Endothelial cell of umbilical vein (primary cell): ENCODE measurements around the gene MGARP. TPM values are rescaled to one million over a fixed set of nuclear protein-coding genes. Genes with fewer than 3 reads are reported as not detected.

Source experiments
- BruUV-seq: library from RNA; stranded (reverse); fragments of 400-500 nt; replicated peaks from 2 replicates; lab custom pipeline; 2021; lab: Mats Ljungman, UMichigan
- CTCF ChIA-PET: fragments of 300-600, 350-600 bp; sonication (Branson Sonifier 250); formaldehyde crosslinking; loops from one replicate; lab custom pipeline; 2021; ENCODE audit warnings: antibody characterized with exemption, inconsistent platforms; lab: Charles Lee
- POLR2A ChIA-PET: fragments of 300-600, 350-600 bp; sonication (Branson Sonifier 250); formaldehyde crosslinking; loops from one replicate; lab custom pipeline; 2021; ENCODE audit warnings: antibody characterized with exemption, inconsistent platforms; lab: Charles Lee
- DNase-seq: peaks from one replicate; pipeline ENCODE4 v3.0.0-alpha.2; 2011; ENCODE audit warnings: low read depth, low spot score
- FAIRE-seq: peaks from 2 replicates; lab custom pipeline; 2011; peaks lifted over from hg19 to GRCh38; lab: Jason Lieb, UNC
- H2AFZ ChIP-seq: 2 replicates; pipeline ENCODE4 v1.6.0; 2012; ENCODE audit warnings: low read depth, low read length, control low read depth, inconsistent platforms
- H3K27ac ChIP-seq: 2 replicates; pipeline ENCODE4 v1.5.1; 2011; ENCODE audit warnings: low read depth, mild to moderate bottlenecking, control low read depth, low read length, moderate library complexity; ENCODE audit not compliant: insufficient read depth
- H3K27me3 ChIP-seq, 2 experiments: 2 replicates each; pipeline versions ENCODE4 v1.6.0 to v1.6.1; 2011; ENCODE audit warnings: low read length in 2 of 2, mixed read lengths in 1 of 2; ENCODE audit not compliant: control insufficient read depth in 2 of 2, insufficient read depth in 2 of 2
- H3K36me3 ChIP-seq, 2 experiments: 2 replicates in 1 of 2; 3 replicates in 1 of 2; pipeline ENCODE4 v1.5.1; 2011; ENCODE audit warnings: low read length in 2 of 2, mild to moderate bottlenecking in 1 of 2, moderate library complexity in 1 of 2; ENCODE audit not compliant: control insufficient read depth in 2 of 2, insufficient read depth in 2 of 2; ENCODE audit errors: extremely low read depth in 1 of 2
- H3K4me1 ChIP-seq: 3 replicates; pipeline ENCODE4 v1.5.1; 2011; ENCODE audit warnings: mild to moderate bottlenecking, low read length; ENCODE audit not compliant: control insufficient read depth, insufficient read depth; ENCODE audit errors: extremely low read depth
- H3K4me2 ChIP-seq: 2 replicates; pipeline ENCODE4 v1.6.1; 2011; ENCODE audit warnings: low read length, control low read depth, mixed read lengths; ENCODE audit not compliant: insufficient read depth
- H3K4me3 ChIP-seq, 3 experiments: fragments of 200-600 bp in 1 of 3; sonication (generic), shearing (Covaris generic) in 1 of 3; replicated peaks in 1 of 3; 2 replicates each; pipeline ENCODE4 v1.5.1; 2011 to 2016; ENCODE audit warnings: control low read depth in 3 of 3, low read length in 3 of 3, mild to moderate bottlenecking in 2 of 3, inconsistent platforms in 1 of 3, low read depth in 1 of 3, moderate library complexity in 1 of 3; ENCODE audit not compliant: insufficient read depth in 1 of 3
- H3K79me2 ChIP-seq: 2 replicates; pipeline ENCODE4 v1.6.0; 2012; ENCODE audit warnings: low read length, inconsistent platforms; ENCODE audit not compliant: control insufficient read depth, insufficient read depth
- H3K9ac ChIP-seq: replicated peaks from 2 replicates; pipeline ENCODE3; 2011; ENCODE audit warnings: low read length, control low read depth; ENCODE audit not compliant: insufficient read depth; ENCODE audit errors: extremely low read depth
- H3K9me1 ChIP-seq: replicated peaks from 3 replicates; pipeline ENCODE4 v1.6.0; 2011; ENCODE audit warnings: mild to moderate bottlenecking, low read length; ENCODE audit not compliant: control insufficient read depth, insufficient read depth; ENCODE audit errors: extremely low read depth
- H3K9me3 ChIP-seq: replicated peaks from 2 replicates; pipeline ENCODE4 v1.5.1; 2012; ENCODE audit warnings: low read length, inconsistent platforms; ENCODE audit not compliant: control insufficient read depth, insufficient read depth
- H4K20me1 ChIP-seq: replicated peaks from 2 replicates; pipeline ENCODE3; 2011; ENCODE audit warnings: mild to moderate bottlenecking, low read length; ENCODE audit not compliant: control insufficient read depth, insufficient read depth; ENCODE audit errors: extremely low read depth
- CTCF ChIP-seq, 2 donors: IDR thresholded peaks; 1 replicate in 1 of 2; 2 replicates in 1 of 2; pipeline ENCODE4 v1.5.1; 2011; ENCODE audit warnings: low read length in 2 of 2, mild to moderate bottlenecking in 2 of 2, moderate library complexity in 2 of 2, control low read depth in 1 of 2, inconsistent platforms in 1 of 2, low read depth in 1 of 2; ENCODE audit not compliant: insufficient read depth in 1 of 2; ENCODE audit errors: extremely low read depth in 1 of 2
- EZH2 ChIP-seq: IDR thresholded peaks from 2 replicates; pipeline ENCODE4 v1.6.1; 2012; ENCODE audit warnings: borderline replicate concordance, low read depth, mild to moderate bottlenecking, moderate library complexity, low read length, inconsistent platforms; ENCODE audit not compliant: severe bottlenecking
- FOS ChIP-seq: IDR thresholded peaks from 2 replicates; pipeline ENCODE4 v1.6.1; 2011; ENCODE audit warnings: mild to moderate bottlenecking, low read length, moderate library complexity, borderline replicate concordance; ENCODE audit not compliant: insufficient read depth
- GATA2 ChIP-seq: IDR thresholded peaks from 2 replicates; pipeline ENCODE4 v1.7.0; 2011; ENCODE audit warnings: low read depth, mild to moderate bottlenecking, moderate library complexity, mixed read lengths, low read length; ENCODE audit not compliant: insufficient read length, insufficient read depth
- JUN ChIP-seq: IDR thresholded peaks from 2 replicates; pipeline ENCODE4 v1.6.1; 2011; ENCODE audit warnings: borderline replicate concordance, low read depth; ENCODE audit not compliant: insufficient read length, insufficient read depth
- MYC ChIP-seq: IDR thresholded peaks from one replicate; pipeline ENCODE4 v1.6.1; 2011; ENCODE audit warnings: mild to moderate bottlenecking, low read depth, low read length
- POLR2A ChIP-seq: IDR thresholded peaks from 2 replicates; pipeline ENCODE4 v1.6.1; 2012; ENCODE audit warnings: low read depth, mild to moderate bottlenecking, control low read depth, low read length
- POLR2AphosphoS5 ChIP-seq: IDR thresholded peaks from 2 replicates; pipeline ENCODE4 v1.6.1; 2012; ENCODE audit warnings: low read depth, mild to moderate bottlenecking, control low read depth, low read length, moderate library complexity; ENCODE audit not compliant: insufficient read depth
- dilution Hi-C: fragments of 300-500 bp; cut with MboI; formaldehyde crosslinking; loops from one replicate; pipeline ENCODE4 v1.15.0; 2019; ENCODE audit warnings: low sequenced_read_pairs; ENCODE audit not compliant: extremely low pct_ligation_motif_present
- intact Hi-C: fragments of 100-400 bp; cut with micrococcal nuclease; formaldehyde crosslinking; loops from one replicate; pipeline ENCODE4 v1.10.0; 2022
- polyA plus RNA-seq, 4 experiments: library from polyadenylated mRNA; depleted of rRNA in 3 of 4; stranded (reverse) in 3 of 4; unstranded in 1 of 4; fragments of >200 nt; gene quantifications; 2 replicates each; pipeline versions ENCODE4 v1.2.1 to v1.2.3, GENCODE V29; 2011 to 2012; ENCODE audit warnings: missing spikeins in 1 of 4
- total RNA-seq: library from RNA; stranded (reverse); gene quantifications from 2 replicates; pipeline ENCODE4 v1.2.3, GENCODE V29; 2021
- TF ChIP-seq, protein P1 (sequence below): IDR thresholded peaks from 2 replicates; pipeline ENCODE4 v1.6.1; 2011; ENCODE audit not compliant: insufficient read depth, insufficient read length

MGARP gene
- total and polyA plus RNA-seq, 2 donors (not counting 3 experiments of a cell fraction or from before 2014, with no cell fraction given): 25.9 to 26.6 TPM

DNA sequence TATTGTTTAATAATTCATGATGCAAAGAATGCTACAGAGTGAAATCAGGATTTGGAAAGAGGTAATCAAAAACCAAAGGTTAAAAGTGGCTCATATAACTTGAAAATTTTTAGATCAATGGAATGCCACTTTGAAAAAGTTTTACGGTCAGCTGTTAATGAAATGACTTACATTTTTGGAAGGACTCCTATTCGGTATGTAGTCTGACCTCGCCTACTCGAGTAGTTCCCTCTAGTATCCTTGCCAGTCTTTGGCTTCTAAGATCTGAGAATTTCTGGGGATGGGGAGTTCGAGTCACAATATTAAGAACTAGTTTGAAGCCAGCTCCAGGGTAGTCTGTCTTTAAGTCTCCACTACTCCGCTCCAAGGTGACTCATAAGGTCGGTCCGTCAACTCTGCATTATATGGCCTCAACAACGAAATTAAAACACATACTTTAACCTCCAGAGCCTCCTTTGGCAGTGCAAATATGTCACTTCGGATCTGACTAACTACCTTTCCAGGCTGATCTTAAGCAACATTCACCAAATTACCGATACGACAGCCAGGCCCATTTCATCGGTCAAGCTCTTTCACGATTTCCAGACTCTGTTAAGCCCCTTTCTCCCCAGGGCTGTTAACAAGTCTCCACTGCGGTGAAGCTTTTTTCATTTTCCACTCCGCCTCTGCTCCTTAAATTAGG lies 20.5 kb upstream of the MGARP start:
- Histone ChIP-seq H3K79me2 (peaks cover 44% of the 10 kb centered on the region), H3K9me1 (no peaks in the 10 kb centered on the region), H3K27me3 (no peaks in the 10 kb centered on the region), H3K27ac (peak overlapping the region; percentile 88), H4K20me1 (no peaks in the 10 kb centered on the region), H2AFZ (peak overlapping the region; percentile 87), H3K9me3 (no peaks in the 10 kb centered on the region), H3K4me1 (peaks cover 23% of the 10 kb centered on the region), H3K4me3 (peak overlapping the region; percentile 35 to 99 (median 40)), H3K4me2 (peak overlapping the region; percentile 83), H3K9ac (peak overlapping the region; percentile 73), H3K36me3 (no peaks in the 10 kb centered on the region)
- BruUV-seq: no TSS peak
- dilution Hi-C loops: no loop called here
- intact Hi-C loops: loop anchor here (1.0 kb wide), 5 partner anchors 21 to 256 kb away; partner anchors contain the start of gene SETD7
- TF ChIP-seq POLR2A (no peak), FOS (peak; percentile 69), JUN (peak; percentile 45)
- ChIA-PET CTCF (interaction anchor here (1.1 to 4.0 kb wide), 13 partner anchors 9 to 270 kb away, joined by 3 to 34 read pairs (median 4); partner anchors contain the start of gene ELF2), POLR2A (interaction anchor here (0.6 to 1.9 kb wide), 6 partner anchors 12 to 256 kb away, joined by 3 to 11 read pairs (median 4); partner anchors contain the start of gene ELF2)
- FAIRE-seq (peak; percentile 68), DNase-seq (peak; percentile 82)

DNA sequence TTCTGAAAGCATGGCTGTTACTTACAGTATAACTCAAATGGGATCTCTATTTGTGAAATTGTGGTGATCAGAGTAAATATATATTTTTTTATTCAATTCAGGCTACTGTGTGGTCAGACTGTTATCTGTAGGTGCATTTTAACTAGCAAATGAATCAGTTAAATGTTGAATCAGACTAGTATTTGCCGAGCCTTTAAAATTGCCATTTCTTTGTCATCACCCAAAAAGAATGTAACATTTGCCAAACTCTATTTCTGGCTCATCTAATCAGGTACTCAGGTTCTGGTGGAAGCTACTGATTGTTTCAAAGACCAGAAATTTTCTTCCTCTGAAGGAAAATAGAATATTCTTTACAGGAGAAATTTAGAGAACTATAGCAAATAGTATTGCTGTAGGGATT lies 19.5 kb upstream of the MGARP start:
- Histone ChIP-seq H4K20me1 (no peaks in the 10 kb centered on the region), H3K4me3 (no peak overlapping the region), H3K27ac (no peak overlapping the region), H3K9me3 (no peaks in the 10 kb centered on the region), H3K9me1 (no peaks in the 10 kb centered on the region), H3K36me3 (no peaks in the 10 kb centered on the region), H3K9ac (no peak overlapping the region), H3K4me2 (peak overlapping the region; percentile 83), H3K27me3 (no peaks in the 10 kb centered on the region), H3K79me2 (peaks cover 39% of the 10 kb centered on the region), H2AFZ (no peak overlapping the region), H3K4me1 (peaks cover 28% of the 10 kb centered on the region)
- BruUV-seq: no TSS peak
- FAIRE-seq: no peak
- POLR2A ChIA-PET: interaction anchor here (1.2 kb wide), 1 partner anchor 122 kb away, joined by 3 read pairs; no protein-coding TSS in a partner anchor
- intact Hi-C loops (no loop called here), dilution Hi-C loops (no loop called here)
- CTCF ChIA-PET: interaction anchor here (1.1 to 4.0 kb wide), 7 partner anchors 10 to 269 kb away, joined by 3 to 34 read pairs (median 5); partner anchors contain the start of gene ELF2
- DNase-seq: no peak
- TF ChIP-seq JUN: no peak
- TF ChIP-seq MYC: no peak
- no peak for TF ChIP-seq GATA2
- TF ChIP-seq, protein P1, sequence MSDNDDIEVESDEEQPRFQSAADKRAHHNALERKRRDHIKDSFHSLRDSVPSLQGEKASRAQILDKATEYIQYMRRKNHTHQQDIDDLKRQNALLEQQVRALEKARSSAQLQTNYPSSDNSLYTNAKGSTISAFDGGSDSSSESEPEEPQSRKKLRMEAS: no peak
- no peak for TF ChIP-seq POLR2A
- no peak for TF ChIP-seq FOS
- no peak for TF ChIP-seq POLR2AphosphoS5
- no peak for TF ChIP-seq EZH2
- no peak for TF ChIP-seq CTCF (IDR thresholded peaks at IDR 0.05; ENCODE audit: extremely low read depth in 1 of 2, insufficient read depth in 1 of 2, low read depth in 1 of 2, low read length in 2 of 2)
